Common myeloid progenitor, CD34-positive (primary cell): Measurements from ENCODE around the gene ANO2.

Experiments used
- CTCF ChIA-PET: fragments of 350-600 bp; sonication (Branson Sonifier 250); formaldehyde crosslinking; loops from one replicate; lab custom pipeline; 2021; ENCODE audit warnings: antibody characterized with exemption; lab: Charles Lee
- POLR2A ChIA-PET: fragments of 350-600 bp; sonication (Branson Sonifier 250); formaldehyde crosslinking; loops from one replicate; lab custom pipeline; 2021; ENCODE audit warnings: antibody characterized with exemption; lab: Charles Lee
- DNase-seq, 3 donors: peaks; one replicate each; pipeline versions ENCODE4 v3.0.0 to v3.0.0-alpha.2; 2013
- H3K27ac ChIP-seq, 2 experiments: 1 replicate in 1 of 2; 2 replicates in 1 of 2; pipeline ENCODE4 v1.7.0; 2013; ENCODE audit warnings: inconsistent platforms in 2 of 2, low read length in 2 of 2, mild to moderate bottlenecking in 2 of 2, low read depth in 1 of 2, moderate library complexity in 1 of 2; ENCODE audit not compliant: severe bottlenecking in 2 of 2, insufficient read depth in 1 of 2, poor library complexity in 1 of 2
- H3K27me3 ChIP-seq, 5 experiments: replicated peaks in 2 of 5; 1 replicate in 3 of 5; 2 replicates in 2 of 5; pipeline versions ENCODE4 v1.6.1 to v1.7.0; 2013; ENCODE audit warnings: low read length in 4 of 5, mild to moderate bottlenecking in 2 of 5, moderate library complexity in 2 of 5, inconsistent platforms in 1 of 5; ENCODE audit not compliant: insufficient read depth in 5 of 5, control insufficient read depth in 4 of 5
- H3K36me3 ChIP-seq, 4 experiments: 1 replicate in 2 of 4; 2 replicates in 2 of 4; pipeline versions ENCODE4 v1.6.1 to v1.7.0; 2013; ENCODE audit warnings: low read length in 3 of 4, control low read depth in 1 of 4, mild to moderate bottlenecking in 1 of 4; ENCODE audit not compliant: control insufficient read depth in 4 of 4, insufficient read depth in 4 of 4
- H3K4me1 ChIP-seq, 4 experiments: 1 replicate in 3 of 4; 2 replicates in 1 of 4; pipeline versions ENCODE4 v1.6.1 to v1.7.1; 2013; ENCODE audit warnings: low read length in 3 of 4, mild to moderate bottlenecking in 3 of 4, control low read depth in 1 of 4, inconsistent platforms in 1 of 4, moderate library complexity in 1 of 4; ENCODE audit not compliant: control insufficient read depth in 4 of 4, insufficient read depth in 4 of 4; ENCODE audit errors: control extremely low read depth in 1 of 4
- H3K4me3 ChIP-seq, 7 experiments: 1 replicate in 4 of 7; 2 replicates in 3 of 7; pipeline versions ENCODE4 v1.5.1 to v1.7.0; 2013; ENCODE audit warnings: mild to moderate bottlenecking in 7 of 7, low read length in 6 of 7, moderate library complexity in 6 of 7, inconsistent platforms in 2 of 7, low read depth in 2 of 7, control low read depth in 1 of 7; ENCODE audit not compliant: insufficient read depth in 4 of 7, control insufficient read depth in 1 of 7; ENCODE audit errors: extremely low read depth in 1 of 7
- H3K9me3 ChIP-seq, 5 experiments: 1 replicate in 4 of 5; 2 replicates in 1 of 5; pipeline versions ENCODE4 v1.6.1 to v1.7.1; 2013; ENCODE audit warnings: low read length in 4 of 5, mild to moderate bottlenecking in 2 of 5, inconsistent platforms in 1 of 5, low read depth in 1 of 5, moderate library complexity in 1 of 5; ENCODE audit not compliant: control insufficient read depth in 4 of 5, insufficient read depth in 2 of 5; ENCODE audit errors: control extremely low read depth in 1 of 5
- WGBS: methylation state at CpG from one replicate; pipeline ENCODE4 v1.1.5; 2013; ENCODE audit not compliant: insufficient coverage; 5-methylcytosine and 5-hydroxymethylcytosine counted together

ANO2 gene

GRCh38 chr12:5984873-5985272, 39.8 kb upstream of the ANO2 start:
- Histone ChIP-seq H3K4me1 (no peaks in the 10 kb centered on the region), H3K9me3 (no peaks in the 10 kb centered on the region), H3K27ac (no peak overlapping the region), H3K27me3 (no peaks in the 10 kb centered on the region), H3K36me3 (no peaks in the 10 kb centered on the region), H3K4me3 (no peak overlapping the region)
- ChIA-PET POLR2A (no interaction called here), CTCF (no interaction called here)
- no peak for DNase-seq
- 95% methylated on average over 8 of the region's 9 CpGs for WGBS

DNA sequence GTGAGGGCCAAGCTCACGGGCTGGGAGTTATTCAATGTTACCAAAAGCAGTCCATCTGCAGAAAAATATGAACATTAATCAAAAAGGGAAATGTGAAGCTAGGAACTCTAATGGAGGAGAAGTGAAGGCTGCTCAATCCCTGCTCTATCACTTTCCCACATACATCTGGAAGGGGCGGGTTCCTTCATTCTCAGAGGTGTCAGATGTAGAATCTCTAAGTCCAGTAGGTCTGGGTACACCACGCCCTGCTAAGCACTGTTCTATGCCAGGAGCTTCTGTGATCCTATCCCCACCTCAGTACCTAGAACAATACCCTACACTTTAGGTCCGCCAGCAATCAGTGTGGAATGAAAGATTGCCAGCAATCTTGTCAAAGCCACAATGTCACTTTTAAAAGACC, 37.0 kb upstream of the ANO2 start:
- CTCF ChIA-PET, result interaction anchor here (0.9 to 3.1 kb wide), 3 partner anchors 9 to 56 kb away, joined by 3 to 18 read pairs (median 11); no protein-coding TSS in a partner anchor
- H3K36me3 ChIP-seq, result no peaks in the 10 kb centered on the region
- no peaks in the 10 kb centered on the region for H3K4me1 ChIP-seq
- no peaks in the 10 kb centered on the region for H3K9me3 ChIP-seq
- no peak overlapping the region for H3K4me3 ChIP-seq
- no peaks in the 10 kb centered on the region for H3K27me3 ChIP-seq
- DNase-seq, result no peak
- 100% methylated on average over 2 of the region's 4 CpGs for WGBS
- POLR2A ChIA-PET, result interaction anchor here (0.6 kb wide), 1 partner anchor 1134 kb away, joined by 3 read pairs; no protein-coding TSS in a partner anchor
- no peak overlapping the region for H3K27ac ChIP-seq

DNA sequence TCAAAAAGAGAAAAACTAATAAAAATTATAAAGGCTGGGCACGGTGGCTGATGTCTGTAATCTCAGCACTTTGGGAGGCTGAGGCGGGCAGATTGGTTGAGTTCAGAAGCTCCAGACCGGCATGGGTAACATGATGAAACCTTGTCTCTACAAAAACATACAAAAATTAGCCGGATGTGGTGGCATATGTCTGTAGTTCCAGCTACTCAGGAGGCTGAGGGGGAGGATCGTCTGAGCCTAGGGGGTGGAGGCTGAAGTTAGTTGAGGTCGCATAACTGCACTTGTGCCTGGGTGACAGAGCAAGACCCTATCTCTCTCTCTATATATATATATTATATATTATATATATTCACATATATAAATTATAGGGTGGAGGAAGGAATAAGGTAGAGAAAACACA, 32.5 kb upstream of the ANO2 start:
- H3K4me1 ChIP-seq, result no peaks in the 10 kb centered on the region
- H3K27me3 ChIP-seq, result no peaks in the 10 kb centered on the region
- ChIA-PET CTCF (interaction anchor here (4.0 kb wide), 1 partner anchor 12 kb away, joined by 25 read pairs; no protein-coding TSS in a partner anchor), POLR2A (no interaction called here)
- H3K27ac ChIP-seq, result no peak overlapping the region
- WGBS, result 100% methylated on average over 2 of the region's 6 CpGs
- H3K36me3 ChIP-seq, result no peaks in the 10 kb centered on the region
- no peak for DNase-seq
- H3K9me3 ChIP-seq, result no peaks in the 10 kb centered on the region
- H3K4me3 ChIP-seq, result no peak overlapping the region

DNA sequence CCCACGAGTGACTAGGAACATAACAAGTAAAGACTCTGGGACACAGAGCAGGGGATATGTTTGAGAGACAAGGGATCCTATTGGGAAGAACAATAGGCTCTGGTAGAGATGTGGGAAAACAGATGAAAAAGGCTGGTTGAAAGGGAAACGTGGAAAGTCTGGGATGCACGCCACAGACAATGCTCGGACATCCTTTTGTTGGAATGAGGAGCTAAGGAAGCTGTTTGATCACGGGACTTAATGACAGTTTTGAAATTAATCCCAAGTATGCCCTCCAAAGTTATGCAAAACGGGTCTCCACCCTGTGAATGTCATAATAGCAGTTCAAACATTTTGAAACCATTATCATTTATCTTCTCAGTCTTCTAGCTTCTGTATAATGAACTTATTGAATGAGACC, 31.7 kb upstream of the ANO2 start:
- Histone ChIP-seq H3K4me3 (no peak overlapping the region), H3K27ac (no peak overlapping the region), H3K36me3 (no peaks in the 10 kb centered on the region), H3K9me3 (no peaks in the 10 kb centered on the region), H3K4me1 (no peaks in the 10 kb centered on the region), H3K27me3 (no peaks in the 10 kb centered on the region)
- no peak for DNase-seq
- CTCF ChIA-PET, result interaction anchor here (0.7 to 4.0 kb wide), 2 partner anchors 12 to 13 kb away, joined by 3 to 25 read pairs; no protein-coding TSS in a partner anchor
- 99% methylated on average over 6 of the region's 6 CpGs for WGBS
- POLR2A ChIA-PET, result no interaction called here

GRCh38 chr12:5976196-5976595, 31.1 kb upstream of the ANO2 start:
- no peaks in the 10 kb centered on the region for H3K27me3 ChIP-seq
- H3K4me1 ChIP-seq, result no peaks in the 10 kb centered on the region
- no peak overlapping the region for H3K4me3 ChIP-seq
- POLR2A ChIA-PET, result interaction anchor here (0.6 kb wide), 1 partner anchor 333 kb away, joined by 7 read pairs; no protein-coding TSS in a partner anchor
- no peaks in the 10 kb centered on the region for H3K36me3 ChIP-seq
- 98% methylated on average over 8 of the region's 9 CpGs for WGBS
- no peak overlapping the region for H3K27ac ChIP-seq
- CTCF ChIA-PET, result interaction anchor here (0.6 to 4.0 kb wide), 3 partner anchors 13 to 26 kb away, joined by 3 to 25 read pairs (median 3); no protein-coding TSS in a partner anchor
- DNase-seq, result no peak
- no peaks in the 10 kb centered on the region for H3K9me3 ChIP-seq

- ChIA-PET CTCF (interaction anchor here (0.5 to 3.9 kb wide), 4 partner anchors 15 to 278 kb away, joined by 3 to 19 read pairs (median 4); no protein-coding TSS in a partner anchor), POLR2A (no interaction called here)
- H3K4me3 ChIP-seq, result no peak overlapping the region
- H3K27me3 ChIP-seq, result no peaks in the 10 kb centered on the region
- no peaks in the 10 kb centered on the region for H3K9me3 ChIP-seq
- WGBS, result 94% methylated on average over 8 of the region's 8 CpGs
- H3K4me1 ChIP-seq, result no peaks in the 10 kb centered on the region
- DNase-seq, result no peak
- H3K27ac ChIP-seq, result no peak overlapping the region
- H3K36me3 ChIP-seq, result no peaks in the 10 kb centered on the region
These were observed 28.5 kb upstream of the ANO2 start for GRCh38 chr12:5973461-5974115.

DNA sequence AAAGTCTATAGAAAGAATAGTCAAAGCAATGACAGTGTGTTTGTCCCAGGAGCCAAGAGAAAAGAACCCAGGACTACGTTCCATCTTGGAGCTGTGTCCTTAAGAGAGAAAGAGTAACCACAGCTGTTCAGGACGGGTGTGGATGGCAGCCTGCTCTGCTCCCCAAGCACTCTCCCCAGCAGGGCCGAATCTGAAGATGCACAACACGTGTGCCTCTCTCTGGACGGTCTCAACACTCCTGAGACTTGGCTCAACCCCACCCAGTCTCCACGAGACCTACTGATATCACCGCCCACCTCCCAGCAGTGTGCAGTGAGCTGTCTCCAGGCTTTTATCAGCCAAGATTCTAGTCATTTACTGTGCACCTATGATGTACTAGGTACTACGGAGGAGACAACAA, 27.3 kb upstream of the ANO2 start:
- Histone ChIP-seq H3K4me1 (no peaks in the 10 kb centered on the region), H3K27ac (no peak overlapping the region), H3K27me3 (no peaks in the 10 kb centered on the region), H3K4me3 (no peak overlapping the region), H3K9me3 (no peaks in the 10 kb centered on the region), H3K36me3 (no peaks in the 10 kb centered on the region)
- 87% methylated on average over 8 of the region's 8 CpGs for WGBS
- DNase-seq, result no peak
- ChIA-PET CTCF (interaction anchor here (0.6 to 3.9 kb wide), 4 partner anchors 16 to 786 kb away, joined by 3 to 19 read pairs (median 4); no protein-coding TSS in a partner anchor), POLR2A (no interaction called here)
